Transverse colon (tissue), 4 donors: ENCODE measurements around the gene ASPG.

Source experiments
- EP300 ChIP-seq: sonication (generic); formaldehyde crosslinking; IDR thresholded peaks from one replicate; pipeline ENCODE4 v1.6.1; 2017; ENCODE audit warnings: antibody characterized with exemption, low read depth
- POLR2A ChIP-seq: fragments of 450-650 bp; IDR thresholded peaks from one replicate; pipeline ENCODE4 v1.6.1; 2016; ENCODE audit warnings: antibody characterized with exemption, mild to moderate bottlenecking, moderate library complexity
- POLR2AphosphoS5 ChIP-seq, 3 donors: sonication (generic); formaldehyde crosslinking; IDR thresholded peaks; one replicate each; pipeline ENCODE4 v1.6.1; 2016; ENCODE audit warnings: antibody characterized with exemption in 3 of 3
- TF ChIP-seq, protein P1 (sequence below), 5 experiments: fragments of 200-600 bp in 3 of 5; fragments of 450-650 bp in 2 of 5; sonication (generic) in 3 of 5; IDR thresholded peaks; 1 replicate in 2 of 5; 2 replicates in 3 of 5; pipeline ENCODE4 v1.5.1; 2016 to 2017; ENCODE audit warnings: antibody characterized with exemption in 5 of 5, inconsistent platforms in 3 of 5, mild to moderate bottlenecking in 2 of 5, moderate library complexity in 1 of 5

DNA sequence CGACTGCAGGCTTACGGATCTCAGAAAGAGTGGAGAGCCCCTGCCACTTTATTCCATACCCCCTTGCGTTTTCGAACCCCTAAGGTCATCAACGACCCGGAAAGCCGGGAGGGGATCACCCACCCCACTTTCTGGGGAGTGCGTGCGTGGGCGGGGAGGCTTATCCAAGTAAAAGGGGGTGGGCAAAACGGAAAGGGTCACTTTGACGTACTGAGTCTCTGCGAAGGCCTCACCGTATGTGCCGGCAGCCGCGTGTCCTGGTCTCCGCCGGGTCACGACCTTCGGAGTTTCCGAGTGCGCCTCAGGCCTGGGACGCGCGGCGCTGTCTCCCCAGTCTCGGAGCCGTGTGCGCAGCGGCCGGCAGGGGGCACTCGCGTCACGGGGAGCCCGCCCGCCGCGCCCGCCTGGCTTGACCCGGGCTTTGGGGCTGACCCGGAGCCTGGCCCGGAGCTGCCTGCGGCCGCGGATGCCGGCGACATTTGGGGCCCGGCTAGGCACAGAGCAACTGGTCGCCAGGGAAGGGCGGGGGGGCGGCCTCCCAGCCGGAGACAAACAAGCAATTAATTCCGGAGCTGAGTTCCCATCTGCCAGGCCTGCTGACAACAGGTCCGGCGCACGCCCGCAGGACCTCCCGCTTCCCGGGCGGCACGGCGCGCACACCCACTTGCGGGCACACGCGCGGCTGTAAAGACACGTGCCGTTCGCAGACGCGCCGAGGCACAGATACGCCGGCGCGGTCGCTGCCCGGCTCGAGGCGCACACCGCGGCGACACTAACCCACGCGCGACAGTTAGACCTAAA, 52.0 kb downstream of the ASPG start:
- TF ChIP-seq, protein P1, sequence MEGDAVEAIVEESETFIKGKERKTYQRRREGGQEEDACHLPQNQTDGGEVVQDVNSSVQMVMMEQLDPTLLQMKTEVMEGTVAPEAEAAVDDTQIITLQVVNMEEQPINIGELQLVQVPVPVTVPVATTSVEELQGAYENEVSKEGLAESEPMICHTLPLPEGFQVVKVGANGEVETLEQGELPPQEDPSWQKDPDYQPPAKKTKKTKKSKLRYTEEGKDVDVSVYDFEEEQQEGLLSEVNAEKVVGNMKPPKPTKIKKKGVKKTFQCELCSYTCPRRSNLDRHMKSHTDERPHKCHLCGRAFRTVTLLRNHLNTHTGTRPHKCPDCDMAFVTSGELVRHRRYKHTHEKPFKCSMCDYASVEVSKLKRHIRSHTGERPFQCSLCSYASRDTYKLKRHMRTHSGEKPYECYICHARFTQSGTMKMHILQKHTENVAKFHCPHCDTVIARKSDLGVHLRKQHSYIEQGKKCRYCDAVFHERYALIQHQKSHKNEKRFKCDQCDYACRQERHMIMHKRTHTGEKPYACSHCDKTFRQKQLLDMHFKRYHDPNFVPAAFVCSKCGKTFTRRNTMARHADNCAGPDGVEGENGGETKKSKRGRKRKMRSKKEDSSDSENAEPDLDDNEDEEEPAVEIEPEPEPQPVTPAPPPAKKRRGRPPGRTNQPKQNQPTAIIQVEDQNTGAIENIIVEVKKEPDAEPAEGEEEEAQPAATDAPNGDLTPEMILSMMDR (IDR thresholded peaks at IDR 0.05): peak; percentile 59 to 96 (median 87)
- TF ChIP-seq POLR2AphosphoS5 (IDR thresholded peaks at IDR 0.05) (no peak), POLR2A (no peak), EP300 (no peak)
